Measurements from ENCODE around the gene PDCD6IP. TPM values are rescaled to one million over a fixed set of nuclear protein-coding genes. Genes with fewer than 3 reads are reported as not detected.

PDCD6IP gene
- total and polyA plus RNA-seq, 12 donors: 38.2 to 246 (median 116) TPM

DNA sequence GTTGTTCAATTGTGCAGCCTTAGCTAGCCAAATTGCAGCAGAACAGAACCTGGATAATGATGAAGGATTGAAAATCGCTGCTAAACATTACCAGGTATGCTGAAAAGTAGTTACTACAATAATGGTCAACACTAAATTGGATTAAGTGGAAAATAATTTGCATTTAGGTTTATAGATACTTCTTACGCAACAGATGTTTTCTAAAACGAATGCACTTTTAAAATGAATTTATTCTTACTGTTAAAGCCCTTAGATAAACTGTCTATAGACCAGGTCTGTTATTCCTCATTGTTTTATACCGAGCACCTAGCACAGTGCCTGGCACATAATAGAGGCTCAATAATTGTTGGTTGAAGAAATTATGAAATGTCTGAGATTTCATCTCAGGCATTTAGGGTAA lies 23.6 kb downstream of the PDCD6IP start:
- WGBS, 4 donors: 82 to 97% (median 95%) methylated on average over 4 of the region's 4 CpGs
- TF ChIP-seq, protein P1, sequence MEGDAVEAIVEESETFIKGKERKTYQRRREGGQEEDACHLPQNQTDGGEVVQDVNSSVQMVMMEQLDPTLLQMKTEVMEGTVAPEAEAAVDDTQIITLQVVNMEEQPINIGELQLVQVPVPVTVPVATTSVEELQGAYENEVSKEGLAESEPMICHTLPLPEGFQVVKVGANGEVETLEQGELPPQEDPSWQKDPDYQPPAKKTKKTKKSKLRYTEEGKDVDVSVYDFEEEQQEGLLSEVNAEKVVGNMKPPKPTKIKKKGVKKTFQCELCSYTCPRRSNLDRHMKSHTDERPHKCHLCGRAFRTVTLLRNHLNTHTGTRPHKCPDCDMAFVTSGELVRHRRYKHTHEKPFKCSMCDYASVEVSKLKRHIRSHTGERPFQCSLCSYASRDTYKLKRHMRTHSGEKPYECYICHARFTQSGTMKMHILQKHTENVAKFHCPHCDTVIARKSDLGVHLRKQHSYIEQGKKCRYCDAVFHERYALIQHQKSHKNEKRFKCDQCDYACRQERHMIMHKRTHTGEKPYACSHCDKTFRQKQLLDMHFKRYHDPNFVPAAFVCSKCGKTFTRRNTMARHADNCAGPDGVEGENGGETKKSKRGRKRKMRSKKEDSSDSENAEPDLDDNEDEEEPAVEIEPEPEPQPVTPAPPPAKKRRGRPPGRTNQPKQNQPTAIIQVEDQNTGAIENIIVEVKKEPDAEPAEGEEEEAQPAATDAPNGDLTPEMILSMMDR (IDR thresholded peaks at IDR 0.05): no peak
- TF ChIP-seq POLR2A (IDR thresholded peaks at IDR 0.05): no peak

DNA sequence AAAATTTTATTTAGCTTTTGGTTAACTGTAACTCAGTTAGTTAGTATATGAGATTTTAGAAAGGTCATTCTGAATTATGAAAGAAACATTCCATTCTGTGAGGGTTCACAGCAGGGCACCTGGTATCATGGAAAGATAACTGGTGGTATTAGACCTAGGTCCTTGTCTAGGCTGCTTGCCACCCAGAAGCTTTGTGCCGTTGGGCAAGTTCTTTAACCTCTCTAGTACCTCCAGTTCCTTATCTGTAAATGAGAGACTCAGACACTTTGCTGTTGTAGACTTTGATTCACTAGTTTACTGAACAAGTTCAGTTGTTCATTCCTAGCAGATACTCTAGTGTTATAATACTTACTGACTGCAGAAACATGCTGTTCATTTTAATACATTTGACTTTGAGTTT lies 25.4 kb downstream of the PDCD6IP start:
- DNase-seq: no peak
- H3K27ac ChIP-seq: no peak overlapping the region
- WGBS, 4 donors: 84 to 100% (median 91%) methylated on average over 1 of the region's 1 CpG
- no peak overlapping the region for H3K4me3 ChIP-seq
- no peaks in the 10 kb centered on the region for H3K9me3 ChIP-seq (replicated peaks in 1 of 3)
- intact Hi-C loops (cut with DNase I): no loop called here
- peaks cover 0 to 6% of the 10 kb centered on the region in 2 donors for H3K4me1 ChIP-seq (replicated peaks in 1 of 2)
- H3K36me3 ChIP-seq (replicated peaks in 1 of 2): peaks cover 0 to 44% of the 10 kb centered on the region in 2 donors
- TF ChIP-seq POLR2A (IDR thresholded peaks at IDR 0.05): no peak
- TF ChIP-seq, protein P1 (IDR thresholded peaks at IDR 0.05): no peak
- H3K27me3 ChIP-seq: no peaks in the 10 kb centered on the region

More for the DNA sequence above, 23.6 kb downstream of the PDCD6IP start:
- Histone ChIP-seq H3K27me3 (no peaks in the 10 kb centered on the region), H3K4me3 (no peak overlapping the region), H3K4me1 (replicated peaks in 1 of 2) (peaks cover 0 to 6% of the 10 kb centered on the region in 2 donors), H3K36me3 (replicated peaks in 1 of 2) (peaks cover 0 to 33% of the 10 kb centered on the region in 2 donors), H3K9me3 (replicated peaks in 1 of 3) (no peaks in the 10 kb centered on the region), H3K27ac (no peak overlapping the region)
- intact Hi-C loops (cut with DNase I): no loop called here
- no peak for DNase-seq

DNA sequence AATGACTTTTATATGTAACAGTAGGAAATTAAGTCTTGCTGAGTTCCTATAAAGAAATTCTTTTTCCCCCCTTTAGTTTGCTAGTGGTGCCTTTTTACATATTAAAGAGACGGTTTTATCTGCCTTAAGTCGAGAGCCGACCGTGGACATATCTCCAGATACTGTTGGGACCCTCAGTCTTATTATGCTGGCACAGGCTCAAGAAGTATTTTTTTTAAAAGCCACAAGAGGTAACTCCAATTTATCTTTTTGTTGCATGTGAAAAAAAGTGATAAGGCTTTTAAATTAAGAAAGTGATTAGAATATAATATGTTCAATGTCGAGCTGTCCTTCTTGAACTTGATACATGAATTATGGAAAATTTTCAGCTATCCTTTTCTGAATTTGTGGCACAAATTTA lies 26.7 kb downstream of the PDCD6IP start:
- DNase-seq: no peak
- intact Hi-C loops (cut with DNase I): no loop called here
- Histone ChIP-seq H3K4me1 (replicated peaks in 1 of 2) (peaks cover 0 to 6% of the 10 kb centered on the region in 2 donors), H3K4me3 (no peak overlapping the region), H3K36me3 (replicated peaks in 1 of 2) (peaks cover 0 to 44% of the 10 kb centered on the region in 2 donors), H3K9me3 (replicated peaks in 1 of 3) (no peaks in the 10 kb centered on the region), H3K27ac (no peak overlapping the region), H3K27me3 (no peaks in the 10 kb centered on the region)
- WGBS, 4 donors: 89 to 94% (median 91%) methylated on average over 5 of the region's 5 CpGs
- no peak for TF ChIP-seq POLR2A (IDR thresholded peaks at IDR 0.05)
- TF ChIP-seq, protein P1 (IDR thresholded peaks at IDR 0.05): no peak

DNA sequence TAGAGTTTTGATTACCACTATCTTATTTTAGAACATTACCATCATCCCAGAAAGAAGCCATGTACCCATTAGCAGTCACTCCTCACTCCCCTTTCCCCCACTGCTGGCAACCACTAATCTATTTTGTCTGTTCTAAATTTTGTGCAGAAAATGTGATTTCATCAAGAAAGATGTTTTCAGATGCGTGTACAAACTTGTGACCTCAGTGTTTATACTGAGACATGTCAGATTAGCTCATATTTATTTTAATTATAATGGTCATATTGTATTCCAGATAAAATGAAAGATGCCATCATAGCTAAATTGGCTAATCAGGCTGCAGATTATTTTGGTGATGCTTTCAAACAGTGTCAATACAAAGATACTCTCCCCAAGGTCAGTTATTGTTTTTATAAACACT lies 27.8 kb downstream of the PDCD6IP start:
- intact Hi-C loops (cut with DNase I): no loop called here
- no peak overlapping the region for H3K27ac ChIP-seq
- H3K9me3 ChIP-seq (replicated peaks in 1 of 3): no peaks in the 10 kb centered on the region
- WGBS, 4 donors: 75 to 96% (median 90%) methylated on average over 1 of the region's 1 CpG
- no peak for TF ChIP-seq POLR2A (IDR thresholded peaks at IDR 0.05)
- TF ChIP-seq, protein P1 (IDR thresholded peaks at IDR 0.05): no peak
- H3K27me3 ChIP-seq: no peaks in the 10 kb centered on the region
- H3K36me3 ChIP-seq (replicated peaks in 1 of 2): peaks cover 0 to 44% of the 10 kb centered on the region in 2 donors
- H3K4me3 ChIP-seq: no peak overlapping the region
- H3K4me1 ChIP-seq (replicated peaks in 1 of 2): peaks cover 0 to 6% of the 10 kb centered on the region in 2 donors
- no peak for DNase-seq

All from adrenal gland (tissue), 12 donors.